AG04449 (cell line): Measurements from ENCODE around the gene PIP4K2A.

Source experiments
- CTCF ChIA-PET: fragments of 350-600 bp; formaldehyde crosslinking; extraction: SDS; loops from one replicate; lab custom pipeline; 2021; ENCODE audit warnings: antibody characterized with exemption; lab: Yijun Ruan, JAX
- POLR2A ChIA-PET: fragments of 400-600, 350-600 bp; formaldehyde crosslinking; extraction: SDS; loops from one replicate; lab custom pipeline; 2020; ENCODE audit warnings: antibody characterized with exemption, inconsistent platforms; lab: Yijun Ruan, JAX
- DNase-seq: peaks from one replicate; pipeline ENCODE4 v3.0.0-alpha.2; 2010; ENCODE audit warnings: low read depth, low spot score
- H3K4me3 ChIP-seq: 2 replicates; pipeline ENCODE4 v1.5.1; 2011; ENCODE audit warnings: low read depth, mild to moderate bottlenecking, control low read depth, low read length
- TF ChIP-seq, protein P1 (sequence below): IDR thresholded peaks from one replicate; pipeline ENCODE4 v1.5.1; 2011; ENCODE audit warnings: mild to moderate bottlenecking, moderate library complexity, low read length, control low read depth, inconsistent platforms; ENCODE audit not compliant: insufficient read depth; ENCODE audit errors: missing control alignments

Gene PIP4K2A

DNA sequence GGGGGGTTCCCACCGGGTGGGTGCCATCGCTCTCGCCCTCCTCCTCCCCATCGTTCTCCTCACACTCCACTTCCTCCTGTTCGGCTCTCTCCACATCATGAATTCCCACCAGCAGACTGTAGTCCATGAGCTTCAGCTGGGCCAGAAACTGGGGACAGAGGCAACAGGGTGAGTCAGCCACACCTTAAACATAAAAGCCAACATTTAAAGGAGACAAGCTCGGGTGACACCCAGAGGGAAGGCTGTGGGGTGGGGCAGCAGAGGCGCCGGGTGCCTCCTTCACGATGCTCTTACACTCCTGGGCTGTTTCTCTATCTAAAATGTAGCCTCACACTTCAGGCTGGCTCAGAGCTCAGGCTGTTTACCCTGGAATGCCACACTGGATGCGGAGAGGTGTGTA lies 172.5 kb downstream of the PIP4K2A start:
- CTCF ChIA-PET, result interaction anchor here (1.0 kb wide), 1 partner anchor 102 kb away, joined by 3 read pairs; no protein-coding TSS in a partner anchor
- no peak overlapping the region for H3K4me3 ChIP-seq
- TF ChIP-seq, protein P1, sequence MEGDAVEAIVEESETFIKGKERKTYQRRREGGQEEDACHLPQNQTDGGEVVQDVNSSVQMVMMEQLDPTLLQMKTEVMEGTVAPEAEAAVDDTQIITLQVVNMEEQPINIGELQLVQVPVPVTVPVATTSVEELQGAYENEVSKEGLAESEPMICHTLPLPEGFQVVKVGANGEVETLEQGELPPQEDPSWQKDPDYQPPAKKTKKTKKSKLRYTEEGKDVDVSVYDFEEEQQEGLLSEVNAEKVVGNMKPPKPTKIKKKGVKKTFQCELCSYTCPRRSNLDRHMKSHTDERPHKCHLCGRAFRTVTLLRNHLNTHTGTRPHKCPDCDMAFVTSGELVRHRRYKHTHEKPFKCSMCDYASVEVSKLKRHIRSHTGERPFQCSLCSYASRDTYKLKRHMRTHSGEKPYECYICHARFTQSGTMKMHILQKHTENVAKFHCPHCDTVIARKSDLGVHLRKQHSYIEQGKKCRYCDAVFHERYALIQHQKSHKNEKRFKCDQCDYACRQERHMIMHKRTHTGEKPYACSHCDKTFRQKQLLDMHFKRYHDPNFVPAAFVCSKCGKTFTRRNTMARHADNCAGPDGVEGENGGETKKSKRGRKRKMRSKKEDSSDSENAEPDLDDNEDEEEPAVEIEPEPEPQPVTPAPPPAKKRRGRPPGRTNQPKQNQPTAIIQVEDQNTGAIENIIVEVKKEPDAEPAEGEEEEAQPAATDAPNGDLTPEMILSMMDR, result no peak
- POLR2A ChIA-PET, result no interaction called here
- DNase-seq, result no peak

DNA sequence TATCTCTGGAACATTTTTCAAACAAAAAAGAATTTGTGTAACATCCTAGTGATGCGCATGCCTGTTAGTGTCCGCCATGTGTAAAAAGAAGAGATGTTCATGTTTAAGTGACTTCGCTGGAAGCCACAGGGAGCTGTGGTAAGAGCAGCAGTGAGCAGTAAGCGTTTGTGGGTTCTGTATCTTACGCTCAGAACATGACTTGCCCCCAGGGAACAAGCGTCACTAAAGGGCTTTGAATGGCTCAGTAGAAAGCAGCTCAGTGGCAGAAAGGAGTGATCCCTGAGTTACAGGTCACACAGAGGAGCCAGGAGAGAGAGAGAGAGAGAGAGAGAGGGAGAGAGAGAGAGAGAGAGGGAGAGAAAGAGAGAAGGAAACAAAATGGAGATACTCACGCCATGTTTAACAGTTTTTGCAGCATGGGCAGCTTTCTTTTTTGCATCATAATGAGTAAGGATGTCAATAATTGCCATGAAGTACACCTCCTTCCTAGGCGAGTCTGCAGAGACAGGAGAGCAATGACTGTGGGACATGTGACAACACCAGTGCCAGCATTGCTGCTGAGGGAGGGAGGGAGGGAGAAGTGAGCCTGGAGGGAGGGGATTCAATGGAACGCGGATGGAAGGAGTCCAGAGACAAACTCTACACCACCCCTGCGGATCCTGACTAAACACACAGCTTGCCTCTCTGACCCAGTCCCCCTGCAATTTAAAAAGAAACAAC lies 174.6 kb downstream of the PIP4K2A start:
- CTCF ChIA-PET, result no interaction called here
- DNase-seq, result no peak
- H3K4me3 ChIP-seq, result no peak overlapping the region
- TF ChIP-seq, protein P1, result no peak
- POLR2A ChIA-PET, result no interaction called here

DNA sequence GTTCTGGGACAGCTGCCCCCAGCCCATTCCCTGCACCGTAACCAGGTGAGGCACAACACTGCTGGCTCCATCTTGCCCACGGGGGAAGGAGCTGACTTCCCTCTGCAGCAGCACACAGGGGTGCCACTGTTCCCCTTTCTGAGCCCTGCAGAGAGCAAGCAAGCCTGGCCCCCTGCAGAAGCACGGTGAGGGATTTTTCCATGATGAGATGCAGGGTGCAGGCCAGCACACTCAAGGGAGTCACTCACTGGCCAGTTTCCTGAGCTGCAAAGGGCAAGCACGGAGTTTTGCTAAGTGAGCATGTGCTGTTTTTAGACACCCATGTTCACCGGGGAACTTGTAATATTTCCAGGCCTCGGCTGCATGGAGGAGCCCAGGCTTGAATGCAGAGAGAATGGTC lies 176.6 kb downstream of the PIP4K2A start:
- CTCF ChIA-PET, result interaction anchor here (1.0 kb wide), 1 partner anchor 451 kb away, joined by 4 read pairs; no protein-coding TSS in a partner anchor
- no peak overlapping the region for H3K4me3 ChIP-seq
- POLR2A ChIA-PET, result no interaction called here
- TF ChIP-seq, protein P1, result no peak
- no peak for DNase-seq

DNA sequence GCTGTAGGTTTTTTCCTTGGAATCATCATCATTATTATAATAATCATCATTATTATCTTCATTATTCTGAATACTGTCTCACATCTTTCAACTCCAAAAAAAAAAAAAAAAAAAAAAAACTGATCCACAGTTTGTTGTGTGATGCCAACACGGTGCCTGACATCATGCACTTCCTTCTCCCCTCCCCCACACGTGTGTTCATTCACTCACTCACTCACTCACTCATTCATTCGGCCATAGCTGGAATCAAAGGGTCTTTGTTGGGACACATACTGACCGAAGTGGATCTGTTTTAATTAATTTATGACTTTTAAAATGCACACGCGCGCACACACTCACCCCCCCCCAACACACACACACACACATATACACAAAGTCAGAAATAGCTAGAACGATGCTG lies 177.8 kb downstream of the PIP4K2A start:
- ChIA-PET CTCF (interaction anchor here (1.0 kb wide), 1 partner anchor 22 kb away, joined by 3 read pairs; no protein-coding TSS in a partner anchor), POLR2A (interaction anchor here (0.7 kb wide), 1 partner anchor 267 kb away, joined by 3 read pairs; no protein-coding TSS in a partner anchor)
- no peak overlapping the region for H3K4me3 ChIP-seq
- no peak for DNase-seq
- TF ChIP-seq, protein P1, result no peak

DNA sequence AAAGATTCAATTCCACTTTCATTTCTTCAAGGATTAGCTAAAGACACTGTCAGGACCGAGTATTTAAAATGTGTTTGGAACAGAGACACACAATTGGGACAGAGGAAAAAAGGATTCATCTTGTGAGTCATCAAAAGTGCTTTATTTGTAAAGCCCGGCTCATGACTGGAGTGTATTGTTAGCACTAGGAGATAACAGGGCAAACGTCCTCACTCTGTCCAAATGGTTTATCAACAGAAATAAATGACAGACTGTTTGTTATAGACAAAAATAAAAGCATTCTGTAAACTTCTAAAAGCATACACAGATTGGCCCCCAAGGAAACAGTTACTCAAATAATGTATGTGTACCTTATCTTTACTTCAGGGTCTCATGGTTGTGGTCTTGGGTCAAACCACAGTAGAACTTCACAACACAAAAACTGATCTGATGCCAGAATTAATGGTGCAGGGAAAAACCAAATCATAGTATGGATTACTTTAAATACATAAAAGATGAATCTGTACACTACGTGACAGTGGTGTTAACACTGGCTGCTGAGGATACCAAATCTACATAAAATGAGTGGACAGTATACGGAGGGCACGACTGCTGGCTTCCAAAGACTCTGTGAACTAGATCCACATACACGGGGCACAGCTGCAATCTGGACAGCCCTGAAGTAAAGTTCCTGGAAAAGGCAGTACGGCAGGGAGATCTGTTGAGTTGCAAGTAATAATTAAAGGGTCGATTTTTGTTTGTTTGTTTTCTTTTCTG lies 179.4 kb downstream of the PIP4K2A start:
- CTCF ChIA-PET, result interaction anchor here (1.1 kb wide), 1 partner anchor 454 kb away, joined by 3 read pairs; no protein-coding TSS in a partner anchor
- H3K4me3 ChIP-seq, result no peak overlapping the region
- TF ChIP-seq, protein P1, result no peak
- no peak for DNase-seq
- POLR2A ChIA-PET, result no interaction called here

DNA sequence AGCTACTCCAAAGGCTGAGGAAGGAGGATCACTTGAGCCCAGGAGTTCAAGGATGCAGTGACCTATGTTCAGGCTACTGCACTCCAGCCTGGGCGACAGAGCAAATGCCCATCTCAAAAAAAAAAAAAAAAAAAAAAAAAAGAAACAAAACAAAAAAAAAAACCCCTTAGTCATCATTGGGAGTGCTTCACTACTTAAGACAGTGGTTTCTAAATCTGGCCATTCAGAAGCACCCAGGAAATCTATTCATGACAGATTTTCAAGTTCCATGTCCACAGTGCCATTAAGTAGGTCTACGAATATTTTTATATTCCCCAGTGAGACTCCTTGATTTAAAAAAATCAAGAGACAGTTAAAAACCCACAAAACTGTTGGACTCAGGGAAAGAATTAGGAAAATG lies 182.9 kb downstream of the PIP4K2A start:
- POLR2A ChIA-PET, result no interaction called here
- CTCF ChIA-PET, result no interaction called here

More for the DNA sequence above, 182.9 kb downstream of the PIP4K2A start:
- DNase-seq, result no peak
- no peak overlapping the region for H3K4me3 ChIP-seq
- TF ChIP-seq, protein P1, result no peak
